Measurements from ENCODE around the gene ARHGEF35.
"Not testable (repeated sequence)": the region's sequence is repeated elsewhere in the genome, so short reads cannot be mapped to it uniquely, and the experiment has no call there.

ARHGEF35 gene

DNA sequence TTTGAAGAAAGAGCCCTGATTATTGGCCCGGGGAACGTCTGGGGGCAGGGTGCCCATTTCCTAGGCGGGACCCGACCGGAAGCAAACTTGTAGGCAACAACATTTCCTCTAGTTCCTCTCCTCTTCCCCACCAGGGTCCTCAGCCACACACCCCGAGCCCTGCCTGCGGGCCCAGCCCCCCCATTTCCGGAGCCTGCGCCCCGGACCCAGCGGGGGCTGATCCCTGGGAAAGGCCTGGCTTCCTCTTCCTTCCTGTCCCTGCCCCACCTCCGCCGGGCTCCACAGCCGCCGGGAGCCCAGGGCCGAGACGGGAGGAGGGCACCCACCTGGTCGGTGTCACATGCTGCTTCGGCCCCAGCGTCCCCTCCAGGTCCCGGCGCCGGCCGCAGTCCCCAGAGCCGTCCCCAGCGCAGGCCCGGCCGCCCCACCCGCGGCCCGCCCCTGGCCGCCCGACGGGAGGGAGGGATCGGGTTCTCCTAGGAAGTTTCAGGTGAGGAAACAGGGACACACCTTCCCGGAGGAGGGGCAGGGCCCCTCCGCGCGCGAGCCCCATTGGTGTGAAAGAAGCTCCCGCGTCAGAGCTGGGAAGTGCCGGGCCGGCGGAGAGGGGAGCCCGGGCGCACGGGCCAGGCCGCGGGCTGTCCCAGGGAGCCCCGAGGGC lies at the start of gene ARHGEF35:
Gene ARHGEF35 (minus strand): TSS at position 622 of the 661 bp plus-strand sequence. CDS start 7,450 bp downstream, outside the sequence.
- H3K27ac ChIP-seq (ENCODE audit: low read depth, low read length); H3K9me3 ChIP-seq (ENCODE audit: control insufficient read depth in 5 of 5, low read length in 5 of 5); H3K9ac ChIP-seq (ENCODE audit: low read length in 5 of 5); H3K36me3 ChIP-seq (ENCODE audit: control insufficient read depth in 5 of 5, insufficient read depth in 5 of 5, low read length in 5 of 5); H3K27me3 ChIP-seq (ENCODE audit: control insufficient read depth in 5 of 5, insufficient read depth in 4 of 5, low read length in 5 of 5); H3K4me1 ChIP-seq (ENCODE audit: control insufficient read depth in 5 of 5, insufficient read depth in 5 of 5, low read length in 5 of 5); H3K4me3 ChIP-seq (ENCODE audit: low read depth in 1 of 5, low read length in 5 of 5): not testable (repeated sequence)

DNA sequence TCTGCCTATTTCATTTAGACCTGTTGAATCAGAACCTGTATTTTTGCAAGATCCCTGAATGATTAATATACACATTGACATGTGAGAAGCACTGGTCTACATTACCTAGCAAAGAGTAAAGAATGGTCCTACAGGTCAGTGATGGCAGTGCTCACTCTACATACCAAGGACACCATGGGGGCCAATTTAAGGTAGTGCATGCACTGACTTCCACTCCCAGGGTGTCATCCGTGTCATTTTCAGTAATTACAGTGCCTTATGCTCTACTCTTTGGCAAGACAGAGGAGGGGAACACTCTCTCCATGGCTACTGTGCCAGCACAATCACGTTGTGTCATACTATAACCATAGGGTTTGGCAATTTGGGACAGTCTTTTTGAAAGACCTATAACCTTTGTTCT lies 49.7 kb upstream of the ARHGEF35 start:
- H3K36me3 ChIP-seq (ENCODE audit: control insufficient read depth in 5 of 5, insufficient read depth in 5 of 5, low read length in 5 of 5); H3K27ac ChIP-seq (ENCODE audit: low read depth, low read length); H3K4me1 ChIP-seq (ENCODE audit: control insufficient read depth in 5 of 5, insufficient read depth in 5 of 5, low read length in 5 of 5); H3K9me3 ChIP-seq (ENCODE audit: control insufficient read depth in 5 of 5, low read length in 5 of 5); H3K27me3 ChIP-seq (ENCODE audit: control insufficient read depth in 5 of 5, insufficient read depth in 4 of 5, low read length in 5 of 5); H3K4me3 ChIP-seq (ENCODE audit: low read depth in 1 of 5, low read length in 5 of 5); H3K9ac ChIP-seq (ENCODE audit: low read length in 5 of 5): not testable (repeated sequence)

DNA sequence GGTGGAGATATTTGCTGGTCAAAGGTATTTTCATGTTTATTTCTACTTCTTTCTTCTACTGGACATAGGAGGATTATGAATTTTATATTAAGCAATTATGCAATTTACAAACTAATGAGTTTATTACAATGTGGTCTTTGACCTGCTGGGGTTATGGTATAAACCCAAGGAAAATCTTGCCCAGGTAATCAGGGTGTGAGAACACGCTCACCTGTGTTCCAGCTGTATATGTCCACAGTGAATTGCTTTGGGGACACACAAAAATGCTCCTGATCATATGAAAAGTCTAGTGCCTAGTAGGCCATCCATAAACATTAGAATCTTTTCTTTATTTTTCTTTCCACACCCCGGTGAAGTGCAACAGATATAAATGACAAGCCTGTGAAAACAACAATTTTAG lies 43.7 kb upstream of the ARHGEF35 start, which contains the start of gene OR2A42:
Gene OR2A42 (minus strand): TSS at position 241 of the 400 bp plus-strand sequence. CDS start 6,762 bp downstream, outside the sequence.
- H3K4me3 ChIP-seq (ENCODE audit: low read depth in 1 of 5, low read length in 5 of 5); H3K4me1 ChIP-seq (ENCODE audit: control insufficient read depth in 5 of 5, insufficient read depth in 5 of 5, low read length in 5 of 5); H3K9me3 ChIP-seq (ENCODE audit: control insufficient read depth in 5 of 5, low read length in 5 of 5); H3K9ac ChIP-seq (ENCODE audit: low read length in 5 of 5); H3K36me3 ChIP-seq (ENCODE audit: control insufficient read depth in 5 of 5, insufficient read depth in 5 of 5, low read length in 5 of 5); H3K27me3 ChIP-seq (ENCODE audit: control insufficient read depth in 5 of 5, insufficient read depth in 4 of 5, low read length in 5 of 5); H3K27ac ChIP-seq (ENCODE audit: low read depth, low read length): not testable (repeated sequence)

DNA sequence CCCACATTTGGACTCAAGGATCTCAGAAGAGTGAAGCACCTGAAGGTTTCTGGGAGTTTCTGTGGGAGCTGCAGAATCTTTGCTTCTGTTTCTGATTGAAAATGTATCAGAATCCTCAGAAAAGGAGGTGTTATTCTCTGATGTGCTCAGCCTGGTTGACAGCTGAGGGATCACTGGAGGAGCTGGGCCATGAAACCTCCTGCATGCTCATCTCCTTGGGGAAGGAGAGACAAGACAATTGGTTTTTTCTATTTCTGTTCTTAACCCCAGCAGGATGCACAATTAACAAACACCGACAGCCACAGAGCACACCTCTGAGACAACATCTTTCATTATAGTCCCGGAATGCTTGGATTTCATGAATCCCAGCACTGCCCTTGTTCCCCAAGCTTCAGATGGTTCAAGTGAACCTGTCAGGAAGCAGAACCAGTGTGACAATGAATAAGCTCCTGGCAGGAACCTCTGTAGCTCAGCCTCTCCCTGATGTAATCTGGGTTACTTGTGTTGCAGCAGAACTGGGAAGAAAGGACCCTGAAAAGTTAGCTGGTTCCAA lies 43.0 kb upstream of the ARHGEF35 start:
- not testable (repeated sequence) for H3K4me1 ChIP-seq (ENCODE audit: control insufficient read depth in 5 of 5, insufficient read depth in 5 of 5, low read length in 5 of 5); H3K27me3 ChIP-seq (ENCODE audit: control insufficient read depth in 5 of 5, insufficient read depth in 4 of 5, low read length in 5 of 5); H3K4me3 ChIP-seq (ENCODE audit: low read depth in 1 of 5, low read length in 5 of 5); H3K9me3 ChIP-seq (ENCODE audit: control insufficient read depth in 5 of 5, low read length in 5 of 5); H3K27ac ChIP-seq (ENCODE audit: low read depth, low read length); H3K36me3 ChIP-seq (ENCODE audit: control insufficient read depth in 5 of 5, insufficient read depth in 5 of 5, low read length in 5 of 5); H3K9ac ChIP-seq (ENCODE audit: low read length in 5 of 5)

DNA sequence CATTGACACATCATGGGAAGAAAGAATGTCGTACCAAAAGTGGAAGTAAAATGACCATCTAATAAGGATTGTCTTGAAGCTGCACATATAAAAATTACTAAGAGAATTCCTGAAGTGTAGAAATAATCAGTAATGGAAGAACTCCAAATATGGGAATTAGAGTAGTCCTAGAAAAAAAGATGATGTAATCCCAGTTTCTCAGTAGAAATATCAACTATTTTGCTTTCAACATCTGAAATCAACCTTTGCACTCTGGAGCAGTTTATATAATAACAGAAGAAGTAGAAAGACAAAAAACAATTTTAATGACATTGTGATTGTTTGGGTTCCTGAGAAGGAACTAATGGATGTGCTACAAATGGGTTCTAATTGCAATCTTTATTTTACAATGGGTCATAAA lies 37.4 kb upstream of the ARHGEF35 start:
- not testable (repeated sequence) for H3K9me3 ChIP-seq (ENCODE audit: control insufficient read depth in 5 of 5, low read length in 5 of 5); H3K27me3 ChIP-seq (ENCODE audit: control insufficient read depth in 5 of 5, insufficient read depth in 4 of 5, low read length in 5 of 5); H3K4me3 ChIP-seq (ENCODE audit: low read depth in 1 of 5, low read length in 5 of 5); H3K36me3 ChIP-seq (ENCODE audit: control insufficient read depth in 5 of 5, insufficient read depth in 5 of 5, low read length in 5 of 5); H3K4me1 ChIP-seq (ENCODE audit: control insufficient read depth in 5 of 5, insufficient read depth in 5 of 5, low read length in 5 of 5); H3K27ac ChIP-seq (ENCODE audit: low read depth, low read length); H3K9ac ChIP-seq (ENCODE audit: low read length in 5 of 5)

DNA sequence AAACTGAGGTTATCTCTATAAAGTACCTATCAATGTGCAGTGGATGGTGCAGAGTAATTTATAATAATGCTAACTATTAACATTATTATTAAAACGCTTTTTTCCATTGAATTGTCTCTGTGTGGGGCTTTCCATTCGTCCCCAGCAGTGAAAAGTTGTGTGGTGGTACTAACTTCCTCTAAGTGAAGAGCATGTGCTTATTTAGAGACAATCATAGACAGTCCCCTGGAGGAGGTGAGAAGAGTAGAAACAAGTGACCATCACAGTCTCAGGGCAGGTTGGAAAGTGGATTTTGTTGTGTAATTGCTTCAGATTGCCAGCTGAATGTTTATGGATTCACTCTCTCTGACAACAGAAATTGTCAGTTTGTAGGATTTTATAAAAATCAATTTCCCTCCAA lies 35.4 kb upstream of the ARHGEF35 start:
- not testable (repeated sequence) for H3K9ac ChIP-seq (ENCODE audit: low read length in 5 of 5); H3K27ac ChIP-seq (ENCODE audit: low read depth, low read length); H3K9me3 ChIP-seq (ENCODE audit: control insufficient read depth in 5 of 5, low read length in 5 of 5); H3K36me3 ChIP-seq (ENCODE audit: control insufficient read depth in 5 of 5, insufficient read depth in 5 of 5, low read length in 5 of 5); H3K4me3 ChIP-seq (ENCODE audit: low read depth in 1 of 5, low read length in 5 of 5); H3K27me3 ChIP-seq (ENCODE audit: control insufficient read depth in 5 of 5, insufficient read depth in 4 of 5, low read length in 5 of 5); H3K4me1 ChIP-seq (ENCODE audit: control insufficient read depth in 5 of 5, insufficient read depth in 5 of 5, low read length in 5 of 5)

DNA sequence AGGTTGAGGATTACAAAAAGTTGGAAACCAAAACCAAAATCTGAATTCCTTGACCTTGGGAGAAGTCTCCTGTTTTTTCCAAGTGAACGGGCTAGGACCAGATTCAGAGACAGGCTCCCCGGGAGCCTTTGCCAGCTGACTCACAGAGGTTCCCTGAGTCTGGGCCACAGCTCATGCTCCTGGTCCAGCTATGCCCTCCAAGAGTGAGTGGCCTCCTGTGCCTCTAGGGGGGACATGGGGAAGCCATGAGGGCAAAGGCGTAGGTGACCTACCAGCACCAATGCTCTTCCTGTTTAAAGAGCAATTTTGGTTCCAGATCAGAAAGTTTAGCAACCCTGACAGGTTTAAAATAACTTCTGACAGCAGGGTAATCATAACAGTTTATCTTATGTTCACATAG lies 33.2 kb upstream of the ARHGEF35 start:
- not testable (repeated sequence) for H3K9ac ChIP-seq (ENCODE audit: low read length in 5 of 5); H3K27ac ChIP-seq (ENCODE audit: low read depth, low read length); H3K9me3 ChIP-seq (ENCODE audit: control insufficient read depth in 5 of 5, low read length in 5 of 5); H3K4me1 ChIP-seq (ENCODE audit: control insufficient read depth in 5 of 5, insufficient read depth in 5 of 5, low read length in 5 of 5); H3K36me3 ChIP-seq (ENCODE audit: control insufficient read depth in 5 of 5, insufficient read depth in 5 of 5, low read length in 5 of 5); H3K27me3 ChIP-seq (ENCODE audit: control insufficient read depth in 5 of 5, insufficient read depth in 4 of 5, low read length in 5 of 5); H3K4me3 ChIP-seq (ENCODE audit: low read depth in 1 of 5, low read length in 5 of 5)

DNA sequence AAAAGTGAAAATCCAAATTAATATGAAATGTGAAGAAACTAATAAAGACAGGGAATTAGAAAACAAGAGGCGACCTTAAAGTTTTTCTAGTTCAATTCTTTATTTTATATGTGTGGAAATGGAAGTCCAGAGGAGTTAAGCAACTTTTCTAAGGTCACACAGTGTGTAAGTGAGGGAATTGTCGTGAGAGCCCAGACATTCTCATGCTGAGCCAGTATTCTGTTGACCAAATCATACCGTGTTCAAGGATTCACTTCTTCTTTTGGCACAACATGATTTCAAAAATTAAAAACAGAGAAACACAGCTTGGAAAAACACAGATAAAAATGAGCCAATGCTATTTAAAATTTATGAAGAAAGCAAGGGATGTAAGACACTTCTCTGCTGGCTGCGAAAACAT lies 31.2 kb upstream of the ARHGEF35 start:
- H3K27ac ChIP-seq (ENCODE audit: low read depth, low read length); H3K9ac ChIP-seq (ENCODE audit: low read length in 5 of 5); H3K4me3 ChIP-seq (ENCODE audit: low read depth in 1 of 5, low read length in 5 of 5); H3K9me3 ChIP-seq (ENCODE audit: control insufficient read depth in 5 of 5, low read length in 5 of 5); H3K36me3 ChIP-seq (ENCODE audit: control insufficient read depth in 5 of 5, insufficient read depth in 5 of 5, low read length in 5 of 5); H3K27me3 ChIP-seq (ENCODE audit: control insufficient read depth in 5 of 5, insufficient read depth in 4 of 5, low read length in 5 of 5); H3K4me1 ChIP-seq (ENCODE audit: control insufficient read depth in 5 of 5, insufficient read depth in 5 of 5, low read length in 5 of 5): not testable (repeated sequence)

DNA sequence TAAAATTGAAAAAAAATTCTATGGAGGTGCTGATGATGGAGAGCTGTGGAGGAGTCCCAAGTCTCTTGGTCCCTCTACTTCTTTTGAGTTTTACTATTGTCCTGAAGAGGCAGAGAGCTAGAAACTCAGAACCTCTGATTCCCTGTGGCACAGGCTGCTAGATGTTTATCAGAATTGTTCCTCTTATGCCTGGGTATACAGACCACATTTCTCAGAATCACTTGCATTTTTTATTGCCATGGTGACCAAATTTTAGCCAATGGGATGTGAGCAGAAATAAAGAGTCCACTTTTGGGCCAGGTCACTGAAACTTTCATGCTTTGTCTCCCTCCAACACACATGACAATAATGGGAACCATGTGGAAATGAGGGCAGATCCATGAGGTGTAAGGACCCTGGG lies 28.0 kb upstream of the ARHGEF35 start:
- not testable (repeated sequence) for H3K27me3 ChIP-seq (ENCODE audit: control insufficient read depth in 5 of 5, insufficient read depth in 4 of 5, low read length in 5 of 5); H3K4me3 ChIP-seq (ENCODE audit: low read depth in 1 of 5, low read length in 5 of 5); H3K9ac ChIP-seq (ENCODE audit: low read length in 5 of 5); H3K36me3 ChIP-seq (ENCODE audit: control insufficient read depth in 5 of 5, insufficient read depth in 5 of 5, low read length in 5 of 5); H3K4me1 ChIP-seq (ENCODE audit: control insufficient read depth in 5 of 5, insufficient read depth in 5 of 5, low read length in 5 of 5); H3K27ac ChIP-seq (ENCODE audit: low read depth, low read length); H3K9me3 ChIP-seq (ENCODE audit: control insufficient read depth in 5 of 5, low read length in 5 of 5)

DNA sequence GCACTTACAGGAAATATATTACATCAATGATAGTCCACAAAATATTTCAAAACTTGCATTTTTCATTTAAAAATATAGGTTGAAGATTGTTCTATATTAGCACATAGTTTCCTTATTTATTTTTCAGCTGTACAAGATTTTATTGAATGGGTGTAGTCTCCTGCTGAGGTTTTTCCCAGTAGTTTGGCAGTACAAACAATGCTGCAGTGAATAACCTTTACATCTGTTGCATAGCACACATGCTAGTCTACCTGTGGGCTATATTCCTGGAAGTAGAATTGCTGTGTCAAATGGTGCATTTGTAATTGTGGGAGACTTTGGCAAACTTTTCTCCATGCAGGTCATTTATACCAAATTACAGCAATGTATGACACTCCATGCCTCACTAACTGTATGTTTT lies 24.9 kb upstream of the ARHGEF35 start:
- H3K9me3 ChIP-seq (ENCODE audit: control insufficient read depth in 5 of 5, low read length in 5 of 5); H3K27me3 ChIP-seq (ENCODE audit: control insufficient read depth in 5 of 5, insufficient read depth in 4 of 5, low read length in 5 of 5); H3K4me3 ChIP-seq (ENCODE audit: low read depth in 1 of 5, low read length in 5 of 5); H3K27ac ChIP-seq (ENCODE audit: low read depth, low read length); H3K4me1 ChIP-seq (ENCODE audit: control insufficient read depth in 5 of 5, insufficient read depth in 5 of 5, low read length in 5 of 5); H3K36me3 ChIP-seq (ENCODE audit: control insufficient read depth in 5 of 5, insufficient read depth in 5 of 5, low read length in 5 of 5); H3K9ac ChIP-seq (ENCODE audit: low read length in 5 of 5): not testable (repeated sequence)

DNA sequence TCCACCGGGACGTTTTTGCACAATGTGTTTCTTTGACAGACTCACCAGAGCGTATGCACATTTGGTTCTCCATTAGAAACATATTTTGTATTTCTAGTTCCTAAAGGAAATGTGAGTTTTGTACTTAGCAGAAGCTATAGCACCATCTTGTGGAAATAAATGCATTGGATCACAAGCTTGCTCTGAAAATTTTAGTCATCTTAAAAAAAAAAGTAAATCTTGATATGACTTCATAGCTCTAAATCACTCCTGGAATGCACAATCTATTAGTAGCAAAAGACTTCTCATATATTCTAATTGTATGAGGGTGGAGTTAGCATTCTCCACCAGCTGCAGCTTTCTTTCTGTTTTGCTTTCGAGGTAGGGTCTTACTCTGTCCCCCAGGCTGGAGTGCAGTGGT lies 23.5 kb upstream of the ARHGEF35 start:
- not testable (repeated sequence) for H3K4me3 ChIP-seq (ENCODE audit: low read depth in 1 of 5, low read length in 5 of 5); H3K4me1 ChIP-seq (ENCODE audit: control insufficient read depth in 5 of 5, insufficient read depth in 5 of 5, low read length in 5 of 5); H3K27ac ChIP-seq (ENCODE audit: low read depth, low read length); H3K36me3 ChIP-seq (ENCODE audit: control insufficient read depth in 5 of 5, insufficient read depth in 5 of 5, low read length in 5 of 5); H3K27me3 ChIP-seq (ENCODE audit: control insufficient read depth in 5 of 5, insufficient read depth in 4 of 5, low read length in 5 of 5); H3K9ac ChIP-seq (ENCODE audit: low read length in 5 of 5); H3K9me3 ChIP-seq (ENCODE audit: control insufficient read depth in 5 of 5, low read length in 5 of 5)
